Measurements from ENCODE around the gene FOXO3. TPM values are rescaled to one million over a fixed set of nuclear protein-coding genes. Genes with fewer than 3 reads are reported as not detected.

FOXO3 gene
- total and polyA plus RNA-seq, 2 of the 8 experiments (the other 6 are each of a cell fraction or from before 2014, with no cell fraction given): 13.1 to 19.3 TPM

DNA sequence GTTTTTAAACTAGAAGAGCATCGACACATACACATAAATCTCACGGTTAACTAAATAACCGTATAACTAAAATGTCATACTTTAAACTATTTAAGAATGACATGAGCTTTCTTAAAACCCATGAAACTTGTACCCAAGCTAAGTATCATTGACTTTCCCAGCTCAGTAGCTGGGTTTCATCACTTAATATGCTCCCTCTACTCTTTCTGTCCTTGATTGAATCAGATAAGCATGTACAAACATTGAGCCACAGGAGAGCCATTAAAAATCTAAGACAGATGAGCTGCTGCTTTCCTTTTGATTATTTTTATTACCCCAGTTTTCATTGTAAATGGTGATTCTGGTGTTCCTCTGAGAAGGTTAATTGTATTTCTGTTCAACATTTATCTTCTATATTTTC, 115.8 kb downstream of the FOXO3 start (continued):
- TF ChIP-seq CBX5 (IDR thresholded peaks at IDR 0.05; ENCODE audit: low read depth, low read length): no peak
